Astrocyte (in vitro differentiated cells and primary cell): ENCODE measurements around the gene GDF2.

Experiments used
- CTCF ChIP-seq: IDR thresholded peaks from 2 replicates; pipeline ENCODE4 v1.5.1; 2011; ENCODE audit warnings: low read depth, mild to moderate bottlenecking, inconsistent platforms, low read length, moderate library complexity; ENCODE audit not compliant: insufficient read depth
- EZH2 ChIP-seq: IDR thresholded peaks from 2 replicates; pipeline ENCODE4 v1.6.1; 2012; ENCODE audit warnings: mild to moderate bottlenecking, low read length, inconsistent platforms; ENCODE audit not compliant: insufficient read depth

DNA sequence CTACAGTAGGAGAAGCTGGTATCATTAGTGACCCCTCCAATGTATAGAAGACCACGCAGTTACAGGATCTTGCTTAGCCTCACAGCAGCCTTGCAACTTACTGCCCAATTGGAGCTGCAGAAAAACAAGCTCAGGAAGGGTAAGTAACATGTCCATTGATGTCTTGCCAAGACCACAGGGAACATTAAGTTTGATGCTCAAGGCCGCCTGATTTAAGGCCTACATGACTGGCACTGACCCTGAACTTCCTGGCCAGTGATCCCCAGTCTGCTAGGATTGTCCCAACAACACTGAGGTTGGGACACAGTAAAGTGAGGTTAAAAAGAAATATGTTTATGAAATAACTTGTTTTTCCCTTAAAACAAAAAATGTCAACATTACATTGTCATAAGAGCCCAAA lies 6.8 kb upstream of the GDF2 start:
- TF ChIP-seq CTCF (no peak), EZH2 (no peak)
